ENCODE measurements around the gene PDGFC.

Gene PDGFC

GRCh38 chr4:157004279-157005161, 32.9 kb upstream of the PDGFC start:
- no peaks in the 10 kb centered on the region for H3K79me2 ChIP-seq (ENCODE audit: low read length)
- H3K9ac ChIP-seq (ENCODE audit: low read length), result no peak overlapping the region
- no peak overlapping the region for H3K27ac ChIP-seq (ENCODE audit: low read length)
- no peak for DNase-seq
- H3K4me1 ChIP-seq (ENCODE audit: low read length), result no peaks in the 10 kb centered on the region
- no peaks in the 10 kb centered on the region for H3K9me2 ChIP-seq (replicated peaks; ENCODE audit: insufficient read depth, low read length)
- no peak for TF ChIP-seq EZH2phosphoT487 (IDR thresholded peaks at IDR 0.05; ENCODE audit: low read length)
- no peaks in the 10 kb centered on the region for H3F3A ChIP-seq (ENCODE audit: insufficient read depth, low read length)
- H3K4me3 ChIP-seq (ENCODE audit: low read length), result no peak overlapping the region
- H3K27me3 ChIP-seq (replicated peaks; ENCODE audit: insufficient read depth, low read length), result no peaks in the 10 kb centered on the region
- no peak overlapping the region for H3K4me2 ChIP-seq (ENCODE audit: low read depth, low read length)
- no peak overlapping the region for H2AFZ ChIP-seq (ENCODE audit: low read length)
- no peaks in the 10 kb centered on the region for H3K36me3 ChIP-seq (replicated peaks; ENCODE audit: insufficient read depth, low read length)
- no peaks in the 10 kb centered on the region for H3K9me3 ChIP-seq (replicated peaks; ENCODE audit: insufficient read depth, low read length)
- H4K20me1 ChIP-seq (ENCODE audit: insufficient read depth, low read length), result no peaks in the 10 kb centered on the region

- Histone ChIP-seq H3K27ac (ENCODE audit: low read length) (no peak overlapping the region), H3K9ac (ENCODE audit: low read length) (no peak overlapping the region), H3K9me3 (replicated peaks; ENCODE audit: insufficient read depth, low read length) (no peaks in the 10 kb centered on the region), H3K36me3 (replicated peaks; ENCODE audit: insufficient read depth, low read length) (no peaks in the 10 kb centered on the region), H4K20me1 (ENCODE audit: insufficient read depth, low read length) (no peaks in the 10 kb centered on the region), H3K9me2 (replicated peaks; ENCODE audit: insufficient read depth, low read length) (no peaks in the 10 kb centered on the region), H3K79me2 (ENCODE audit: low read length) (no peaks in the 10 kb centered on the region), H3K4me2 (ENCODE audit: low read depth, low read length) (no peak overlapping the region), H3K27me3 (replicated peaks; ENCODE audit: insufficient read depth, low read length) (no peaks in the 10 kb centered on the region), H2AFZ (ENCODE audit: low read length) (no peak overlapping the region), H3F3A (ENCODE audit: insufficient read depth, low read length) (no peaks in the 10 kb centered on the region), H3K4me1 (ENCODE audit: low read length) (no peaks in the 10 kb centered on the region), H3K4me3 (ENCODE audit: low read length) (no peak overlapping the region)
- TF ChIP-seq EZH2 (optimal IDR thresholded peaks at IDR 0.05; ENCODE audit: low read depth, low read length) (no peak), CTCF (IDR thresholded peaks at IDR 0.05; ENCODE audit: low read length) (no peak), EZH2phosphoT487 (IDR thresholded peaks at IDR 0.05; ENCODE audit: low read length) (no peak)
- no peak for DNase-seq
Measured at GRCh38 chr4:156999175-156999517, 27.5 kb upstream of the PDGFC start.

- H3K9me2 ChIP-seq (replicated peaks; ENCODE audit: insufficient read depth, low read length), result no peaks in the 10 kb centered on the region
- H3K4me2 ChIP-seq (ENCODE audit: low read depth, low read length), result no peak overlapping the region
- H3K36me3 ChIP-seq (replicated peaks; ENCODE audit: insufficient read depth, low read length), result no peaks in the 10 kb centered on the region
- TF ChIP-seq CTCF (IDR thresholded peaks at IDR 0.05; ENCODE audit: low read length) (no peak), EZH2phosphoT487 (IDR thresholded peaks at IDR 0.05; ENCODE audit: low read length) (no peak), EZH2 (optimal IDR thresholded peaks at IDR 0.05; ENCODE audit: low read depth, low read length) (no peak)
- H3F3A ChIP-seq (ENCODE audit: insufficient read depth, low read length), result no peaks in the 10 kb centered on the region
- DNase-seq, result no peak
- no peaks in the 10 kb centered on the region for H3K9me3 ChIP-seq (replicated peaks; ENCODE audit: insufficient read depth, low read length)
- no peak overlapping the region for H2AFZ ChIP-seq (ENCODE audit: low read length)
- no peak overlapping the region for H3K9ac ChIP-seq (ENCODE audit: low read length)
- H3K27ac ChIP-seq (ENCODE audit: low read length), result no peak overlapping the region
- no peak overlapping the region for H3K4me3 ChIP-seq (ENCODE audit: low read length)
- no peaks in the 10 kb centered on the region for H3K27me3 ChIP-seq (replicated peaks; ENCODE audit: insufficient read depth, low read length)
- H3K79me2 ChIP-seq (ENCODE audit: low read length), result no peaks in the 10 kb centered on the region
- H4K20me1 ChIP-seq (ENCODE audit: insufficient read depth, low read length), result no peaks in the 10 kb centered on the region
- no peaks in the 10 kb centered on the region for H3K4me1 ChIP-seq (ENCODE audit: low read length)
Measured at GRCh38 chr4:156998500-156999174, 27.0 kb upstream of the PDGFC start.

GRCh38 chr4:156992943-156993342, 21.3 kb upstream of the PDGFC start:
- Histone ChIP-seq H3K9ac (ENCODE audit: low read length) (no peak overlapping the region), H3K4me1 (ENCODE audit: low read length) (no peaks in the 10 kb centered on the region), H3K36me3 (replicated peaks; ENCODE audit: insufficient read depth, low read length) (no peaks in the 10 kb centered on the region), H3K79me2 (ENCODE audit: low read length) (no peaks in the 10 kb centered on the region), H4K20me1 (ENCODE audit: insufficient read depth, low read length) (no peaks in the 10 kb centered on the region), H3K4me2 (ENCODE audit: low read depth, low read length) (no peak overlapping the region), H3F3A (ENCODE audit: insufficient read depth, low read length) (no peaks in the 10 kb centered on the region), H3K9me2 (replicated peaks; ENCODE audit: insufficient read depth, low read length) (no peaks in the 10 kb centered on the region), H3K9me3 (replicated peaks; ENCODE audit: insufficient read depth, low read length) (no peaks in the 10 kb centered on the region), H2AFZ (ENCODE audit: low read length) (no peak overlapping the region), H3K4me3 (ENCODE audit: low read length) (no peak overlapping the region), H3K27ac (ENCODE audit: low read length) (no peak overlapping the region), H3K27me3 (replicated peaks; ENCODE audit: insufficient read depth, low read length) (no peaks in the 10 kb centered on the region)
- no peak for DNase-seq
- TF ChIP-seq EZH2 (optimal IDR thresholded peaks at IDR 0.05; ENCODE audit: low read depth, low read length) (no peak), EZH2phosphoT487 (IDR thresholded peaks at IDR 0.05; ENCODE audit: low read length) (no peak), CTCF (IDR thresholded peaks at IDR 0.05; ENCODE audit: low read length) (no peak)

Measured in MM.1S (cell line).